GM18498 (cell line): ENCODE data around the gene ZNF804B.

ENCODE experiments used
- ATAC-seq: cut with Tn5 transposase; IDR thresholded peaks from one replicate; pipeline ENCODE4 v1.9.1; 2021; ENCODE audit warnings: mild to moderate bottlenecking, moderate library complexity; ENCODE audit not compliant: unreplicated experiment

ZNF804B gene

DNA sequence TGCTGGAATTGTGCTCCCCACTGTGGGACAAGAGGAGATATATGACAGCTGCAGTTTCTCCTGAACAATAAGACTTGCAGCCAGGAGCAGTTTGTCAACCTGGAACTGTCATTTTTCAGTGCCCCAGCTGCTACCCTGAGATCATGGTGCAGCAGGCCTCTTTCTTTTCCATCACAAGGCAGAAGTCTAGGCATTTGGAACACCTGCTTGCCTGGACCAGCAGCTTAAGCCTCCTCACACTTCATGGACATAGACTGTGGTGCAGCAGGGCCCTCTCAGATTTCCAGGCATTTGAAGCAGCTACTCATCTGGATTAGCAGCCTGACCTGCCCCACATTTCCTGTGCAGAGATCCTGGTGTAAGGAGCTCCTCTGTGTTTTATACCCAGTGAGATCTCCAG is 486.7 kb downstream of the ZNF804B start:
- ATAC-seq = no peak

DNA sequence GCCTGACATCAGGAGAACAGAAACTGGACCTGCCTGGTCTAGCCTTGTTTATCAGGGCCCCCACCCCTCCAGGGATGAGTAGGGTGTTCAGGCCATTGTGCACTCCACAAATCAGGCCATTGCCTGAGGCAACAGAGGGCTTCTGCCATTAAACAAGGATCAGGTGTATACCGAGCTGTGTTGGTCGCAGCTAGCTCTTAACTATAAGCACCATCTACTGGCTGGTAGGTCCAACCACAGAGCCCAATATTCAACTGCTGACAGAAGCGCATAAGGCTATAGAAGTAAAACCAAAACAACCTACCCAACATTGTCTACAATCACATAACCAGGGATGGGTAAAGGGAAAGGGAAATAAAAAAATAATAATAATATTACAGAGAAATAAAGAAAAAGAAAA is 487.7 kb downstream of the ZNF804B start:
- ATAC-seq = no peak

DNA sequence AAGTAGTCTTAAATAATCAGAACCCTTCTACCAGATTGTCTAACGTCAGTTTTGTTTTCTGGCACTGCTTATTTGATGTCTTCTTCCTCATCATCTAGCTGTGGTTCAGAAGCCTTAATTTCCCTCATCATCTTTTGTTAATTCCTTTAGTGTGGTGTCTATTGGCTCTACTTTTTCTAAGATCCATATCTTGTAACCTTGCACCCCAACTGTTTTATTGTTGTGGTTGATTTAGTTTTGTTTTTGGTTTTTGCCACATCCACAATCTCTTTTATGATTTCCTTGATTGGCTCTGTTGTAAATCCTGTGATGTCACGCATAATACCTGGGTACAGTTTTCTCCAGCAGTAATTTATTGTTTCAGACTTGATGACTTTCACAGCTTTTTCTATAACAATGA is 499.6 kb downstream of the ZNF804B start:
- ATAC-seq = no peak

DNA sequence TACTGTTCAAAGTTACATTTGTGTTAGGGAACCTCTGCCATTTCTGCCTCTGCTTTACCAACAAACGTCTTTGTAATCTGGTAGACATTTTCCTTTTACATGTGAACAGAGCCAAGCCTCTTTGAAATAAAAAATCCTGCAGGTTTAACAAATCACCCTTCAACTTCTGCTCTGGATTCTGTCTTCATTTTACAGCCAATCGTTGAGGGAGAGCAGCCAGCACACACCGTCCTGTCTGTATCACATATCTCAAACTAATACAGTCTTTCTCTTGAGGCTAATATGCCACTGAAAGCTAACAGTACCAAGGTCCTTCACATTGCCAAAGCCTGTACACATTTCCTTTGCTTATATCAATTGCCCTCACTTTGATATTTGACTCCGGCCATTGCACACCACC is 504.6 kb downstream of the ZNF804B start:
- ATAC-seq = no peak

DNA sequence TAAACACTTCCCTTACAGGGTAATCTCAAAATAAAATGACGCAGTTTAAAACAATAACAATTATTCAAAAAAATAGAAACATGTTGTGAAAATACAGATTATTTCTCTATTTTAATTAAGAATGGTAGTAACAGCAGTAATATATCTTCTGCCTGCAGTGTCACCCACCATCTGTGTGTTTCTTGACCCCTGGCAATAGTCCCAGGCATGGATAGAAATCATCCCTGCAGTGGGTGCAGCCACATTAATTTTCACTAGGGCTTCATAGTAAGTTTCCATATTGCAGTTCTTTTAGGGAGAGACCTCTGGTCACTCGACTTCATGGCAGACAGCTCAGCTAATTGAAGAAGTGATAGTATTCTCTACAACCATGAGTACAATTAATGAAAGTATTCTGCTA is 506.1 kb downstream of the ZNF804B start:
- no peak for ATAC-seq

DNA sequence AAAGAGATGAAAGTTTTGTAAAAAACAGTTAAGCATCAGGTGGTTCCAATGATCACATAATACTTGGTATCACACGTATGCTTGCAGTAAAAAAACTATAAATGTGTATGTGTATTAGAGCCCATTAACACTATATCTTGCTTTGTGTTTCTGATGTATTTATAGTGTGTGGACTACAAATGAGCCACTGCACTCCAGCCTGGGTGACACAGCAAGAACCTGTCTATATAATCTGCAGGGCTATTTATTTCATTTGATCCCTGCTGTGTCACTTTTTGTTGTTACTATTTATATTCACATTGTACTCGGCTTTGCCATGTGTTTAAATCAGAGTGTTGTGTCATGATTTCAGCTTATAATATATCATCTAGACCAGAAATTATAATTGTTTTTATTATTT is 523.8 kb downstream of the ZNF804B start:
- no peak for ATAC-seq

DNA sequence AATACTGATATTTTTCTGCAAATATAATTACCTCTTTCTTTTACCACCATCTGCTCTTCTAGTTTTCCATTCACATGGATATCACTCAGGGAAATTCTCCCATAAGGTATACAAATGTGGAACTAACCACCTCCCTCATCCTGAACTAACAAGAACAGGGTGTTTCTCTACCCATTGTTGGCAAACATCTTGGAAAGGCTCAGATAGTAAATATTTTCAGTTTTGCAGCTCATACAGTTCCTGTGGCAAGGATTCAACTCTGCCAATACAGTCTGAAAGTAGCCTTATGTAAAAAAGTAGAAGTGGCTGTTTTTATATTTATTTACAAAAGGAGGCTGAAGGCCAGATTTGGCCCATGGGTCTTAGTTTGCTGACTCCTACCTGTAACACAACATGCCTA is 549.0 kb downstream of the ZNF804B start:
- no peak for ATAC-seq

DNA sequence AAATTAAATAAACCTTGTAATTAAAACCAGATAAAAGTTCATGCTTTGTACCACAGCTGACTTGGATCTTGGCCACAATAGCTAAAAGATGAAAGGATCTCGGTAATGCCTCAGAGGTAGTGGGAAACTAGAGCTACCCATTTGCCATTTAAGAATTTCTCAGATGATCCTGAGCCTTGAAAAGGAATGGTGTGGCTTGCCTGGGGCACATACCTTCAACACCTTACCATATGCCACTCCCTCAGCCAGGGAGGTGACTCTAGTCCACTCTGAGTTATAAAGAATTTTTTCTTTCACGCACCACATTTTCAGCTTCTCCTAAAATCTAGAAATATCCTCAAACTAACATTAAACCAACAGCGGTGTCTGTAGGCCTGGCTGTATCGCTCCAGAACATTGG is 552.4 kb downstream of the ZNF804B start:
- no peak for ATAC-seq

DNA sequence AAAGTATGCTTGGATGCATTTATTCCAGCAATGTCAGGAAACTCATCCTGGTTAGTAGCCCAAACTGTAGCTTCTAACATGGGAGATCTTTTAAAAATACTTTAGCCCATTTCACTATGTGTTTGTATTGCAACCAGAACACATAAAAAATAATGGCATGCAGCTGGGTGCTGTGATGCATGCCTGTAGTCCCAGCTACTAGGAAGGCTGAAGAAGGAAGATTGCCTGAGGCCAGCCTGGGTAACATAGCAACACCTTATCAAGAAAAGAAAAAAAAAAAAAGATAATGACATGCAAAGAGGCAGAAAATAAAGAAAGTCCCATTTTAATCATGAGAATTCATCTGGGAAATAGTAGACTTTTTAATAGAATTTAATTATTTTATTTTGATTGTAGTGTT is 553.1 kb downstream of the ZNF804B start:
- no peak for ATAC-seq

DNA sequence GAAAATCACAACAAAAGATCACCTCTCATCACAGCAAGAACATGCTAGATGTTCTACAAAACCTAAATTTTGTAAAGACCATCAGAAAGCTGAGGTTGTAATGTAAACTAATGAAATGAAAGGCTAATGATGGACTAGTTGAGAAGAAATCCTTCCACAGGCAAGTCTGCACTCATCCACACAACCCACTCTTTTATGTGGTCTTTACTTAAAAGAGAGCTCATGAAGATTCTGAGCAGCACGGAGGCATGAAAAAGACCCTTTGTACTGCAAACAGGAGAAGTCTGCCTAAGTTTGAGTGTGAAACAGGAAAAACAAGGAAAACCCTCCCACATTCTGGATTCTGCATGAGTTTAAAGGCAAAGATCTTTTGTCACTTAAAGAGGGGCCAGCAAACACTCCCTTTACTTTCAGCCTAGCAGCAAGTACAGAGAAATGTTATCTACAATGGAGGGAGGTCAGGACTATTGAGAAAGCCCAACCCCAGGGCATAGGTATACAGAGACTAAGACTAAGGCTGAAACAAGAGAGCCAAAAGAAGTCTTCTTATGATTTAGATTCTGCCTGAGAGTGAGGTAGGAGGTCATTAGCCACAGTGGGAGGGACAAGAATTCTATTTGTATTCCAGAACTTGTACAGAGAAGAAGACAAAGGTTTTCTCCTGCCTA is 557.2 kb downstream of the ZNF804B start:
- no peak for ATAC-seq

DNA sequence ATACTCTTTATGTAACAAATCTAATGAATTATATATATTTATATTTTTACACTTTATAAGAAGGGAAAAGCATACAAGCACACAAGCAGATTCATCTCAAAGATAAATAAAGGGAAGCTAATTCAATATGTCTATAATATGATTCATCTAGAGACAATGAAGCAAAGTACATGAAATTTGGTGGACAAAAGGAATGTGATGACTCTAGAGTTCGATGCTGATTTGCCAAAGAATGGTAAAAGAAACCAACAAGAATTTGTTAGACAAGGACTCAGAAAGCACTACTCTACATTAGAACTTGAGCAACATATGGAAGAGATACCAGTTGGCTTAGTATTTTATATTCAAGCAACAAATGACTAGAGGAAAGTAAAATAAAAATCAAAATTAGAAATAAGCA is 572.5 kb downstream of the ZNF804B start:
- ATAC-seq = no peak

DNA sequence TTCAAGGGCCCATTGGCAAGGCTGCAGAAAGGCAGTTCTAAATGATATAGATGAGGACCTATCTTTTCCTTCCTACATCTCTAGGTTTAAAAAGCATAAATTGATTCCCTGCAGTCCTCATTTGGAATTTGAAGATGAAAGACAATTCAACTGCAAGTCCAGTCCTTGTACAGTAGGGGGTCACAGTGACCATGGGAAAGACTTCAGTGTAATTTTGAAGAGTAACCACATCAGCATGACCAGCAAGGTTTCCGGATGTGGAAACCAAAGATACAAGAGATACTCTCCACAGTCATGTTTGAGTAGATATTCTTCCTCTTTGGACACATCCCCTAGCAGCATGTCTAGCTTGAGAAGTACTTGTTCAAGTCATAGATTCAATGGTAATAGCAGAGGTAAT is 575.3 kb downstream of the ZNF804B start:
- no peak for ATAC-seq

DNA sequence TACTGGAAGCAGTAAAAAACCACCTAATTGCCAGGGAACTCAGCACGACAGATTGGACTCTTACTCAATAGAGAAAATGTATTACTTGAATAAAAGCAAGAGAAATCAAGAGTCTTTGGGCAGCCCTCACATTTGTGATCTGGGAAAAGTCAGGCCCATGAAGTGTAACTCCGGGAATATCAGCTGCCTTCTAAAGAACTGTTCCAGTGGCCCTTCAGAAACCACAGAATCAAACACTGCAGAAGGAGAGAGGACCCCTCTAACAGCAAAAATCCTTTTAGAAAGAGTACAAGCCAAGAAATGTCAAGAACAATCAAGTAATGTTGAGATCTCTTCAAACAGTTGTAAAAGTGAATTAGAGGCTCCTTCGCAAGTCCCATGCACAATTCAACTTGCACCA is 576.0 kb downstream of the ZNF804B start:
- ATAC-seq = no peak

DNA sequence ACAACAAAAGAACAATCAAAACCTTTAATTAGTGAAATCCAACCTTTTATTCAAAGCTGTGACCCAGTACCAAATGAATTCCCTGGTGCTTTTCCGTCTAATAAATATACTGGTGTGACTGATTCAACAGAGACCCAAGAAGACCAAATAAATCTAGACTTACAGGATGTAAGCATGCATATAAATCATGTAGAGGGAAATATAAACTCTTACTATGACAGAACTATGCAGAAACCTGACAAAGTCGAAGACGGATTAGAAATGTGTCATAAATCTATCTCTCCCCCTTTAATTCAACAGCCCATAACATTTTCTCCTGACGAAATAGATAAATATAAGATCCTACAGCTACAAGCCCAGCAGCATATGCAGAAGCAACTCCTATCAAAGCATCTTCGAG is 576.6 kb downstream of the ZNF804B start:
- ATAC-seq = no peak

DNA sequence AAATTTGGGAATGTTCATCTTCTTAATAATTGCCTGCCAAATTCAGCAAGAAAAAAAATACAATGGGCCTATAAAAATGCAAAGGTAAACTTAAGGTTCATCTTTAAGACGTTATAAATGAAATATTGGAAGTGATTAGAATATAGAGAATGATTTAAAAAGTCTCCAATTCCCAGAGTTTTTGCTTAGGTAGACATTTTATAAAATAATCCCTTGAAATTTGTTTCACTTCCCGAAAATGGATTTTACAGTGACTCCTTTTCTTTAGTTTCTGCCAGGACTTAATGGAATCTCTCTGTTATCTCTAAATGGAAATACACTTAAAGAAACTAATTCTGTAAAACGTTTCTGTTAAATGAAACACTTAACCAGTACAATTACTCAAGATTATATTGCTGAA is 580.2 kb downstream of the ZNF804B start:
- no peak for ATAC-seq

DNA sequence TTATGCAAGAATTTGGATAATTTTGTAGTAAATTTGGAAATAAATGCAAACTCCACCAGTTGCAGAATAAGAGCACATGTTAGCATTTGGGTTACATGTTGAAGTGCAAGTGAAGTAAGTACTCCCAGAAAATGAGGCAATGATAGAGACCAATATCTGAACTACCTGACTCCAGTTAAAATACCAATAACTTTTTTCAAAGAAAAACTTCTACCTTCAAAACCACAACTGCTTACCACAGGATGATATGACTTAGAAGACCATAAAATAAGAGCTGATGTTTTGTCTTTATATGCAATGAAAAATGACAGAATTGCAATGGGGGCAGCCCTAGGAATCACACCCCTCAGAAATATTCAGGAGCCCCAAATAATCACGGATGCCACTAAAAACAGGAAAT is 597.6 kb downstream of the ZNF804B start:
- no peak for ATAC-seq

DNA sequence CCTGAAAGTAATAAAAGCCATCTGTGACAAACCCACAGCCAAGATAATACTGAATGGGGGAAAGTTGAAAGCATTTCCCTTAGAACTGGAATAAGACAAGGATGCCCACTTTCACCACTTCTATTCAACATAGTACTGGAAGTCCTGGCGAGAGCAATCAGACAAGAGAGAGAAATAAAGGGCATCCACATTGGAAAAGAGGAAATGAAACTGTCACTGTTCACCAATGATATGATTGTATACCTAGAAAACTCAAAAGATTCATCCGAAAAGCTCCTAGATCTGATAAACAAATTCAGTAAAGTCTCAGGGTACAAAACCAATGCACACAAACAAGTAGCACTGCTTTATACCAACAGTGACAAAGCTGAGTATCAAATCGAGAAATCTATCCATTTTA is 617.7 kb downstream of the ZNF804B start:
- ATAC-seq = no peak

DNA sequence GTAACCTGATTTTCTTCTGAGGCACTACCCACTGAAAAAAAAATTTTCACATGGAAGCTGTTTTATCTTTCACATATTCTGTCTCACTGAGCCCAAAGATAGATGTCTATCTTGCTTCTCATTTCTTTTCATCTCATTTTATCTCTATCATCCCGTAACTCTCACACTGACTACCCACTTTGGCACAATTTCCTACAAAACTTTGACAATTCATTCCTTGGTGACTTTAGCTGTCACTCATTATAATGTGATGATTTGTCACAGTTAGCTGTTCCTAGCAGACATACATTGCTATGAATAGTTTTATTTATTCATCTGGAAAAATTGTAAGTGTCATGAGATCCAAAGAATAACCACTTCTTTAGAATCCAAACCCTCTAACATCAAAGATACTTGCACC is 625.9 kb downstream of the ZNF804B start:
- no peak for ATAC-seq
